PFSK-1 (cell line): Measurements from ENCODE around the gene PTPRJ.

ENCODE experiments used
- FOXP2 ChIP-seq: optimal IDR thresholded peaks from 2 replicates; pipeline ENCODE3; 2011; ENCODE audit warnings: borderline replicate concordance, control low read depth, inconsistent platforms; ENCODE audit not compliant: insufficient read depth; ENCODE audit errors: extremely low read length, extremely low read depth
- POLR2AphosphoS5 ChIP-seq: IDR thresholded peaks from 2 replicates; pipeline ENCODE4 v1.6.1; 2012; ENCODE audit warnings: low read depth, mild to moderate bottlenecking, control low read depth, low read length, moderate library complexity
- REST ChIP-seq, 2 experiments: IDR thresholded peaks; 2 replicates each; pipeline versions ENCODE4 v1.6.1 to v1.8.0; 2011 to 2012; ENCODE audit warnings: low read depth in 2 of 2, low read length in 2 of 2, control low read depth in 1 of 2, inconsistent platforms in 1 of 2, mild to moderate bottlenecking in 1 of 2, moderate library complexity in 1 of 2; ENCODE audit not compliant: insufficient read depth in 1 of 2
- SIN3A ChIP-seq: IDR thresholded peaks from 2 replicates; pipeline ENCODE4 v1.6.1; 2012; ENCODE audit warnings: mild to moderate bottlenecking, low read length, moderate library complexity, borderline replicate concordance; ENCODE audit not compliant: insufficient read depth
- TAF1 ChIP-seq: IDR thresholded peaks from 2 replicates; pipeline ENCODE4 v1.6.1; 2012; ENCODE audit warnings: low read length, control low read depth, borderline replicate concordance; ENCODE audit not compliant: insufficient read depth

Gene PTPRJ

GRCh38 chr11:48031602-48032001 lies 51.2 kb downstream of the PTPRJ start:
- TF ChIP-seq TAF1 (no peak), SIN3A (no peak), REST (IDR thresholded peaks at IDR 0.05; ENCODE audit: insufficient read depth in 1 of 2, low read depth in 2 of 2, low read length in 2 of 2) (no peak), FOXP2 (no peak), POLR2AphosphoS5 (no peak)

- no peak for TF ChIP-seq FOXP2
- TF ChIP-seq REST (IDR thresholded peaks at IDR 0.05; ENCODE audit: insufficient read depth in 1 of 2, low read depth in 2 of 2, low read length in 2 of 2): no peak
- TF ChIP-seq POLR2AphosphoS5: no peak
- no peak for TF ChIP-seq TAF1
- no peak for TF ChIP-seq SIN3A
These were observed 52.4 kb downstream of the PTPRJ start for GRCh38 chr11:48032721-48033120.

- TF ChIP-seq REST (IDR thresholded peaks at IDR 0.05; ENCODE audit: insufficient read depth in 1 of 2, low read depth in 2 of 2, low read length in 2 of 2): no peak
- TF ChIP-seq POLR2AphosphoS5: no peak
- TF ChIP-seq TAF1: no peak
- no peak for TF ChIP-seq FOXP2
- no peak for TF ChIP-seq SIN3A
These were observed 53.6 kb downstream of the PTPRJ start for GRCh38 chr11:48033918-48034341.

GRCh38 chr11:48034926-48035871 lies 54.8 kb downstream of the PTPRJ start:
- no peak for TF ChIP-seq REST (IDR thresholded peaks at IDR 0.05; ENCODE audit: insufficient read depth in 1 of 2, low read depth in 2 of 2, low read length in 2 of 2)
- TF ChIP-seq FOXP2: no peak
- no peak for TF ChIP-seq TAF1
- TF ChIP-seq POLR2AphosphoS5: no peak
- TF ChIP-seq SIN3A: no peak
